ENCODE results near the gene FAM83C. TPM values are rescaled to one million over a fixed set of nuclear protein-coding genes. Genes with fewer than 3 reads are reported as not detected.

The FAM83C gene
- total RNA-seq, 1 experiment from 2014 or later: not detected

- ATAC-seq (peak; percentile 6), DNase-seq (ENCODE audit: low read depth, low spot score) (no peak)
- Histone ChIP-seq H3K4me2 (ENCODE audit: low read length) (peak overlapping the region; percentile 70), H4K20me1 (ENCODE audit: insufficient read depth) (no peaks in the 10 kb centered on the region), H3K79me2 (ENCODE audit: insufficient read depth, low read length) (no peaks in the 10 kb centered on the region), H3K4me1 (ENCODE audit: control insufficient read depth in 1 of 2, insufficient read depth in 2 of 2, low read length in 2 of 2) (peaks cover 71 to 94% of the 10 kb centered on the region in 2 experiments), H3K4me3 (replicated peaks in 1 of 2; ENCODE audit: low read depth in 1 of 2, low read length in 2 of 2) (peak overlapping the region in 1 of 2 experiments; percentile 32; a peak in 2 of 4 replicates), H3K27me3 (ENCODE audit: insufficient read depth, low read length) (no peaks in the 10 kb centered on the region), H3K27ac (ENCODE audit: low read depth, low read length) (peak overlapping the region; percentile 97), H3K9ac (ENCODE audit: low read length) (peak overlapping the region; percentile 59), H2AFZ (ENCODE audit: low read depth, low read length, poor library complexity, severe bottlenecking) (no peak overlapping the region), H3K9me2 (ENCODE audit: insufficient read depth) (no peaks in the 10 kb centered on the region), H3K9me3 (ENCODE audit: control insufficient read depth in 1 of 2, insufficient read depth in 1 of 2, low read depth in 1 of 2, low read length in 2 of 2) (no peaks in the 10 kb centered on the region), H3K36me3 (ENCODE audit: control insufficient read depth in 1 of 2, insufficient read depth in 2 of 2, low read length in 2 of 2) (no peaks in the 10 kb centered on the region)
- TF ChIP-seq SIN3A (IDR thresholded peaks at IDR 0.05; ENCODE audit: low read depth): no peak
- TF ChIP-seq SRF (IDR thresholded peaks at IDR 0.05; ENCODE audit: low read depth): no peak
- TF ChIP-seq SP1 (IDR thresholded peaks at IDR 0.05; ENCODE audit: low read depth): no peak
- TF ChIP-seq ATF3 (IDR thresholded peaks at IDR 0.05): no peak
- TF ChIP-seq JUND (IDR thresholded peaks at IDR 0.05): no peak
- TF ChIP-seq YY1 (IDR thresholded peaks at IDR 0.05; ENCODE audit: extremely low read depth, insufficient replicate concordance, low read depth, low read length): no peak
- no peak for TF ChIP-seq EGR1 (IDR thresholded peaks at IDR 0.05; ENCODE audit: low read depth)
- ChIA-PET POLR2A (interaction anchor here (0.7 kb wide), 1 partner anchor 13 kb away, joined by 3 read pairs; no protein-coding TSS in a partner anchor), RAD21 (ENCODE audit: low non-redundant PET in 1 of 2, low total read pairs in 2 of 2, uncharacterized antibody in 2 of 2, unreplicated experiment in 2 of 2) (interaction anchor here in 1 of 2 experiments (1.1 kb wide), 1 partner anchor 17 kb away, joined by 4 read pairs; no protein-coding TSS in a partner anchor), CTCF (interaction anchor here (2.3 kb wide), 1 partner anchor 8 kb away, joined by 9 read pairs; no protein-coding TSS in a partner anchor)
- BruUV-seq (replicated peaks): TSS peak; percentile 90
- intact Hi-C loops (cut with micrococcal nuclease): no loop called here
Measured at GRCh38 chr20:35311822-35312221, 19.6 kb upstream of the FAM83C start.

GRCh38 chr20:35311409-35311808, 19.2 kb upstream of the FAM83C start:
- H3K9me3 ChIP-seq (ENCODE audit: control insufficient read depth in 1 of 2, insufficient read depth in 1 of 2, low read depth in 1 of 2, low read length in 2 of 2): no peaks in the 10 kb centered on the region
- no peak overlapping the region for H3K4me3 ChIP-seq (replicated peaks in 1 of 2; ENCODE audit: low read depth in 1 of 2, low read length in 2 of 2)
- H4K20me1 ChIP-seq (ENCODE audit: insufficient read depth): no peaks in the 10 kb centered on the region
- no peaks in the 10 kb centered on the region for H3K36me3 ChIP-seq (ENCODE audit: control insufficient read depth in 1 of 2, insufficient read depth in 2 of 2, low read length in 2 of 2)
- H3K4me1 ChIP-seq (ENCODE audit: control insufficient read depth in 1 of 2, insufficient read depth in 2 of 2, low read length in 2 of 2): peaks cover 75 to 98% of the 10 kb centered on the region in 2 experiments
- ChIA-PET RAD21 (ENCODE audit: low non-redundant PET in 1 of 2, low total read pairs in 2 of 2, uncharacterized antibody in 2 of 2, unreplicated experiment in 2 of 2) (interaction anchor here in 1 of 2 experiments (1.1 kb wide), 1 partner anchor 18 kb away, joined by 4 read pairs; no protein-coding TSS in a partner anchor), CTCF (interaction anchor here (2.3 kb wide), 1 partner anchor 7 kb away, joined by 9 read pairs; no protein-coding TSS in a partner anchor), POLR2A (interaction anchor here (0.7 to 1.6 kb wide), 2 partner anchors 7 to 13 kb away, joined by 3 to 4 read pairs; no protein-coding TSS in a partner anchor)
- peak overlapping the region; percentile 97 for H3K27ac ChIP-seq (ENCODE audit: low read depth, low read length)
- peak overlapping the region; percentile 70 for H3K4me2 ChIP-seq (ENCODE audit: low read length)
- H3K9ac ChIP-seq (ENCODE audit: low read length): peak overlapping the region; percentile 59
- no peaks in the 10 kb centered on the region for H3K79me2 ChIP-seq (ENCODE audit: insufficient read depth, low read length)
- DNase-seq (ENCODE audit: low read depth, low spot score) (peak; percentile 81), ATAC-seq (peak; percentile 48)
- H3K9me2 ChIP-seq (ENCODE audit: insufficient read depth): no peaks in the 10 kb centered on the region
- intact Hi-C loops (cut with micrococcal nuclease): no loop called here
- BruUV-seq (replicated peaks): no TSS peak
- H3K27me3 ChIP-seq (ENCODE audit: insufficient read depth, low read length): no peaks in the 10 kb centered on the region
- no peak for TF ChIP-seq ZBTB33 (IDR thresholded peaks at IDR 0.05; ENCODE audit: extremely low read depth, insufficient replicate concordance, low read length)
- TF ChIP-seq YY1 (IDR thresholded peaks at IDR 0.05; ENCODE audit: extremely low read depth, insufficient replicate concordance, low read depth, low read length): peak; percentile 92
- H2AFZ ChIP-seq (ENCODE audit: low read depth, low read length, poor library complexity, severe bottlenecking): no peak overlapping the region
